K562 (cell line): ENCODE measurements around the gene RBM34. TPM values are rescaled to one million over a fixed set of nuclear protein-coding genes. Genes with fewer than 3 reads are reported as not detected.

ENCODE experiments used
- ATF3 ChIP-seq, 2 experiments: fragments of 450-650 bp in 1 of 2; sonication (generic) in 1 of 2; formaldehyde crosslinking in 1 of 2; IDR thresholded peaks in 1 of 2; conservative IDR thresholded peaks in 1 of 2; 2 replicates each; pipeline versions ENCODE4 v1.6.1 to v1.8.1; 2016 to 2023; ENCODE audit warnings: mild to moderate bottlenecking in 2 of 2, moderate library complexity in 2 of 2, inconsistent platforms in 1 of 2, missing genetic modification reagents in 1 of 2
- ATF4 ChIP-seq: fragments of 450-650 bp; formaldehyde crosslinking; IDR thresholded peaks from 2 replicates; pipeline ENCODE4 v1.4.0; 2022; ENCODE audit warnings: mild to moderate bottlenecking, moderate library complexity
- CBX2 ChIP-seq: fragments of 200-600 bp; sonication (generic); IDR thresholded peaks from one replicate; pipeline ENCODE4 v1.6.1; 2012; ENCODE audit warnings: mild to moderate bottlenecking, low read length, inconsistent platforms; ENCODE audit not compliant: insufficient read depth, poor library complexity, severe bottlenecking
- CC2D1A ChIP-seq: fragments of 450-650 bp; IDR thresholded peaks from 2 replicates; pipeline ENCODE4 v1.6.1; 2017; ENCODE audit warnings: mild to moderate bottlenecking
- CCNT2 ChIP-seq: IDR thresholded peaks from 2 replicates; pipeline ENCODE4 v1.6.1; 2011; ENCODE audit warnings: borderline replicate concordance, low read depth, mild to moderate bottlenecking, moderate library complexity, mixed read lengths, low read length; ENCODE audit not compliant: insufficient read length; ENCODE audit errors: extremely low read depth
- CREB3L1 ChIP-seq: fragments of 450-650 bp; IDR thresholded peaks from 2 replicates; pipeline ENCODE4 v1.6.1; 2014; ENCODE audit warnings: low read depth, mild to moderate bottlenecking, moderate library complexity, borderline replicate concordance
- RAD21 ChIP-seq, 2 experiments: fragments of 250-450 bp in 1 of 2; fragments of 450-650 bp in 1 of 2; sonication (Bioruptor Pico) in 1 of 2; formaldehyde crosslinking in 1 of 2; IDR thresholded peaks in 1 of 2; conservative IDR thresholded peaks in 1 of 2; 2 replicates each; pipeline versions ENCODE4 v1.4.0 to v1.8.0; 2020 to 2022; ENCODE audit warnings: mild to moderate bottlenecking in 2 of 2, moderate library complexity in 1 of 2
- SMAD4 ChIP-seq: fragments of 250-450 bp; sonication (Bioruptor Pico); conservative IDR thresholded peaks from 2 replicates; pipeline ENCODE4 v1.8.0; 2021; ENCODE audit warnings: inconsistent platforms, mild to moderate bottlenecking, moderate library complexity
- ZNF282 ChIP-seq: sonication (generic); formaldehyde crosslinking; IDR thresholded peaks from 2 replicates; pipeline ENCODE4 v1.8.1; 2023; ENCODE audit warnings: missing genetic modification reagents
- ZNF395 ChIP-seq: fragments of 200-800 bp; sonication (Bioruptor generic); IDR thresholded peaks from 2 replicates; pipeline ENCODE4 v1.6.1; 2017; ENCODE audit warnings: missing genetic modification characterization, missing compliant biosample characterization
- ZNF696 ChIP-seq: fragments of 250-450 bp; sonication (Bioruptor Pico); conservative IDR thresholded peaks from 2 replicates; pipeline ENCODE4 v1.4.0; 2020; ENCODE audit warnings: mild to moderate bottlenecking, moderate library complexity
- polyA plus RNA-seq, 8 experiments: library from polyadenylated mRNA; depleted of rRNA in 4 of 8; stranded (reverse) in 5 of 8; unstranded in 3 of 8; fragments of >200 nt; fragmentation: Nextera tagmentation in 2 of 8; fragmentation: Illumina TruSeq in 1 of 8; extraction: Ambion mirVana in 2 of 8; extraction: Trizol in 1 of 8; gene quantifications; 2 replicates each; pipeline versions ENCODE4 v1.2.1 to v1.2.3, GENCODE V29; 2011 to 2014; ENCODE audit warnings: inconsistent platforms in 1 of 8, missing spikeins in 1 of 8
- total RNA-seq, 7 experiments: library from RNA; depleted of rRNA in 6 of 7; stranded (reverse); fragments of >200 nt in 6 of 7; fragmentation: Illumina TruSeq in 2 of 7; extraction: Trizol in 2 of 7; gene quantifications; 2 replicates each; pipeline versions ENCODE4 v1.2.1 to v1.2.3, GENCODE V29; 2011 to 2021; ENCODE audit warnings: low replicate concordance in 1 of 7
- TF ChIP-seq, protein P1 (sequence below): fragments of 450-650 bp; IDR thresholded peaks from 2 replicates; pipeline ENCODE4 v1.6.1; 2016; ENCODE audit warnings: borderline replicate concordance

Gene RBM34
- total and polyA plus RNA-seq, 9 of the 15 experiments (the other 6 are each of a cell fraction or from before 2014, with no cell fraction given): 64.0 to 178 (median 124) TPM

DNA sequence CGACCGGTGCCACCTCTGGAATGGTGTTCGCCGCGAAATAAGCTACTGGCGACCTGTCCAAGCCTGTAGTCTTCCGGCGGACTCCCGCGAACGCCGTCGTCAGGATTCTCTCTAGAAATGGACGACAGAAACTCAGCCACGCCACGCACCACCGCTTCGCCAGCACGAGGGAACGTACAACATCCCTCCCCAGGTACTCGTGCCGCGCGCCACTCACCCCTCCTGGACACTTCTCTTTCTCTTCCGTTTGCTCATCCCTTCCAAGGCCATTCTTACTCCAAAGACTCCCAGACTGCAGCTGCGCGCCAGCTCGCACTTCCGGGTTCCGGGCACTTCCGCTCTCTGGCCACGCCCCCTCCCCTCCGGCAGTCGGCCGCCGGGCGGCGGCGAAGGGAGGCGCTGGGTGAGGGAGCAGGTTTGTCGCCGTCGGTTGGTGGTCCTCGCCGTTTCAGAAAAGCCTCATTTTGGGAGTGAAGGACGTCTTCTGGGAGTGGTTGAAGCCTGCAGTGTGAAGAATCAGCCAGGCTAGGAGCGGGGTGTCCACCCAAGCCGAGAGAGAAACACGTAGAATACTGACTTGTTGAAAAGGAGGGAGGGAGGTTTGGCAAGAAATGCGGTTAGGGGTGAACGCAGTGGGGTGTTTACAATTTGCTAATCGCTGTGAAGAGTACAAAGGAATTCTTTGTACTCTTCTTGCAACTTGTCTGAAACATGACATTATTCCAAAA, at the start of gene RBM34 (continued):
- TF ChIP-seq CBX2 (no peak), ZNF395 (0 out of 2 replicates have a peak, but pooled peaks have one; percentile 43), ZNF696 (CRISPR knock-in tag) (no peak), ATF3 (IDR thresholded peaks at IDR 0.05) (no peak), ATF3 (CRISPR knock-in tag; conservative IDR thresholded peaks at IDR 0.05) (no peak; the same call in 1 of the 2 replicates), CCNT2 (peak; percentile 74), CREB3L1 (peak; percentile 82; the same call in 1 of the 2 replicates), ATF4 (CRISPR knock-in tag) (0 out of 2 replicates have a peak, but pooled peaks have one; percentile 40), RAD21 (CRISPR knock-in tag; conservative IDR thresholded peaks at IDR 0.05 in 1 of 2, IDR thresholded peaks at IDR 0.05 in 1 of 2) (peak in 1 of 2 experiments; percentile 23; a peak in 1 of 4 replicates), ZNF282 (no peak), CC2D1A (peak; percentile 46; the same call in 1 of the 2 replicates), SMAD4 (CRISPR knock-in tag) (peak; percentile 71; the same call in 1 of the 2 replicates)
- TF ChIP-seq, protein P1, sequence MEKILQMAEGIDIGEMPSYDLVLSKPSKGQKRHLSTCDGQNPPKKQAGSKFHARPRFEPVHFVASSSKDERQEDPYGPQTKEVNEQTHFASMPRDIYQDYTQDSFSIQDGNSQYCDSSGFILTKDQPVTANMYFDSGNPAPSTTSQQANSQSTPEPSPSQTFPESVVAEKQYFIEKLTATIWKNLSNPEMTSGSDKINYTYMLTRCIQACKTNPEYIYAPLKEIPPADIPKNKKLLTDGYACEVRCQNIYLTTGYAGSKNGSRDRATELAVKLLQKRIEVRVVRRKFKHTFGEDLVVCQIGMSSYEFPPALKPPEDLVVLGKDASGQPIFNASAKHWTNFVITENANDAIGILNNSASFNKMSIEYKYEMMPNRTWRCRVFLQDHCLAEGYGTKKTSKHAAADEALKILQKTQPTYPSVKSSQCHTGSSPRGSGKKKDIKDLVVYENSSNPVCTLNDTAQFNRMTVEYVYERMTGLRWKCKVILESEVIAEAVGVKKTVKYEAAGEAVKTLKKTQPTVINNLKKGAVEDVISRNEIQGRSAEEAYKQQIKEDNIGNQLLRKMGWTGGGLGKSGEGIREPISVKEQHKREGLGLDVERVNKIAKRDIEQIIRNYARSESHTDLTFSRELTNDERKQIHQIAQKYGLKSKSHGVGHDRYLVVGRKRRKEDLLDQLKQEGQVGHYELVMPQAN: peak; percentile 97
